Measurements from ENCODE around the gene NCOA5.

The NCOA5 gene

GRCh38 chr20:46119028-46119546 lies 29.3 kb upstream of the NCOA5 start:
- DNase-seq (ENCODE audit: low read depth, low spot score), result no peak
- H3K4me1 ChIP-seq (ENCODE audit: insufficient read depth, insufficient read length), result no peaks in the 10 kb centered on the region
- peak overlapping the region; percentile 57 for H3K4me3 ChIP-seq (ENCODE audit: insufficient read length, low read depth)
- H3K36me3 ChIP-seq (ENCODE audit: insufficient read depth, insufficient read length, low read length), result peaks cover 20% of the 10 kb centered on the region
- TF ChIP-seq ZNF274 (IDR thresholded peaks at IDR 0.05; ENCODE audit: low read depth, low read length) (no peak), YY1 (IDR thresholded peaks at IDR 0.05; ENCODE audit: insufficient read depth, insufficient read length) (no peak), SUZ12 (IDR thresholded peaks at IDR 0.05; ENCODE audit: extremely low read depth, insufficient read depth, insufficient read length) (no peak)
- peaks cover 33% of the 10 kb centered on the region for H3K27me3 ChIP-seq (ENCODE audit: insufficient read depth, insufficient read length)
- no peaks in the 10 kb centered on the region; the same call in 1 of the 2 replicates for H3K9me3 ChIP-seq (ENCODE audit: insufficient read depth, low read length)
- peak overlapping the region; percentile 83 for H3K9ac ChIP-seq (ENCODE audit: insufficient read length, low read depth)

GRCh38 chr20:46118481-46119020 lies 28.8 kb upstream of the NCOA5 start:
- H3K27me3 ChIP-seq (ENCODE audit: insufficient read depth, insufficient read length), result peaks cover 34% of the 10 kb centered on the region
- peak overlapping the region; percentile 83 for H3K9ac ChIP-seq (ENCODE audit: insufficient read length, low read depth)
- TF ChIP-seq ZNF274 (IDR thresholded peaks at IDR 0.05; ENCODE audit: low read depth, low read length), result no peak
- no peak for TF ChIP-seq YY1 (IDR thresholded peaks at IDR 0.05; ENCODE audit: insufficient read depth, insufficient read length)
- no peak for TF ChIP-seq SUZ12 (IDR thresholded peaks at IDR 0.05; ENCODE audit: extremely low read depth, insufficient read depth, insufficient read length)
- DNase-seq (ENCODE audit: low read depth, low spot score), result no peak
- peak overlapping the region; percentile 57 for H3K4me3 ChIP-seq (ENCODE audit: insufficient read length, low read depth)
- peaks cover 18% of the 10 kb centered on the region for H3K36me3 ChIP-seq (ENCODE audit: insufficient read depth, insufficient read length, low read length)
- no peaks in the 10 kb centered on the region for H3K4me1 ChIP-seq (ENCODE audit: insufficient read depth, insufficient read length)
- no peaks in the 10 kb centered on the region; the same call in 1 of the 2 replicates for H3K9me3 ChIP-seq (ENCODE audit: insufficient read depth, low read length)

- Histone ChIP-seq H3K27me3 (ENCODE audit: insufficient read depth, insufficient read length) (peaks cover 34% of the 10 kb centered on the region), H3K4me3 (ENCODE audit: insufficient read length, low read depth) (peak within 1 kb of the TSS; percentile 57), H3K36me3 (ENCODE audit: insufficient read depth, insufficient read length, low read length) (peaks cover 11% of the 10 kb centered on the region), H3K9me3 (ENCODE audit: insufficient read depth, low read length) (no peaks in the 10 kb centered on the region; the same call in 1 of the 2 replicates), H3K9ac (ENCODE audit: insufficient read length, low read depth) (peak within 1 kb of the TSS; percentile 83), H3K4me1 (ENCODE audit: insufficient read depth, insufficient read length) (no peaks in the 10 kb centered on the region)
- TF ChIP-seq ZNF274 (IDR thresholded peaks at IDR 0.05; ENCODE audit: low read depth, low read length), result no peak
- TF ChIP-seq SUZ12 (IDR thresholded peaks at IDR 0.05; ENCODE audit: extremely low read depth, insufficient read depth, insufficient read length), result no peak
- TF ChIP-seq YY1 (IDR thresholded peaks at IDR 0.05; ENCODE audit: insufficient read depth, insufficient read length), result no peak
- DNase-seq (ENCODE audit: low read depth, low spot score), result peak; percentile 75
Observed at GRCh38 chr20:46117704-46118467, 28.1 kb upstream of the NCOA5 start, which contains the start of gene CD40. Gene CD40 (plus strand): TSS chr20:46118314. CDS start chr20:46118344, 30 bp downstream.

- Histone ChIP-seq H3K4me3 (ENCODE audit: insufficient read length, low read depth) (no peak overlapping the region), H3K27me3 (ENCODE audit: insufficient read depth, insufficient read length) (peaks cover 42% of the 10 kb centered on the region), H3K9me3 (ENCODE audit: insufficient read depth, low read length) (no peaks in the 10 kb centered on the region; the same call in 1 of the 2 replicates), H3K36me3 (ENCODE audit: insufficient read depth, insufficient read length, low read length) (no peaks in the 10 kb centered on the region), H3K4me1 (ENCODE audit: insufficient read depth, insufficient read length) (no peaks in the 10 kb centered on the region), H3K9ac (ENCODE audit: insufficient read length, low read depth) (no peak overlapping the region)
- no peak for DNase-seq (ENCODE audit: low read depth, low spot score)
- no peak for TF ChIP-seq ZNF274 (IDR thresholded peaks at IDR 0.05; ENCODE audit: low read depth, low read length)
- no peak for TF ChIP-seq SUZ12 (IDR thresholded peaks at IDR 0.05; ENCODE audit: extremely low read depth, insufficient read depth, insufficient read length)
- no peak for TF ChIP-seq YY1 (IDR thresholded peaks at IDR 0.05; ENCODE audit: insufficient read depth, insufficient read length)
Observed at GRCh38 chr20:46114449-46114848, 24.7 kb upstream of the NCOA5 start.

- no peak for DNase-seq (ENCODE audit: low read depth, low spot score)
- Histone ChIP-seq H3K27me3 (ENCODE audit: insufficient read depth, insufficient read length) (peaks cover 42% of the 10 kb centered on the region), H3K36me3 (ENCODE audit: insufficient read depth, insufficient read length, low read length) (no peaks in the 10 kb centered on the region), H3K4me3 (ENCODE audit: insufficient read length, low read depth) (no peak overlapping the region), H3K9me3 (ENCODE audit: insufficient read depth, low read length) (no peaks in the 10 kb centered on the region; the same call in 1 of the 2 replicates), H3K9ac (ENCODE audit: insufficient read length, low read depth) (no peak overlapping the region), H3K4me1 (ENCODE audit: insufficient read depth, insufficient read length) (no peaks in the 10 kb centered on the region)
- TF ChIP-seq SUZ12 (IDR thresholded peaks at IDR 0.05; ENCODE audit: extremely low read depth, insufficient read depth, insufficient read length) (no peak), YY1 (IDR thresholded peaks at IDR 0.05; ENCODE audit: insufficient read depth, insufficient read length) (no peak), ZNF274 (IDR thresholded peaks at IDR 0.05; ENCODE audit: low read depth, low read length) (no peak)
Observed at GRCh38 chr20:46113113-46113470, 23.3 kb upstream of the NCOA5 start.

- Histone ChIP-seq H3K36me3 (ENCODE audit: insufficient read depth, insufficient read length, low read length) (no peaks in the 10 kb centered on the region), H3K4me3 (ENCODE audit: insufficient read length, low read depth) (no peak overlapping the region), H3K9ac (ENCODE audit: insufficient read length, low read depth) (no peak overlapping the region), H3K27me3 (ENCODE audit: insufficient read depth, insufficient read length) (peaks cover 40% of the 10 kb centered on the region), H3K9me3 (ENCODE audit: insufficient read depth, low read length) (no peaks in the 10 kb centered on the region; the same call in 1 of the 2 replicates), H3K4me1 (ENCODE audit: insufficient read depth, insufficient read length) (no peaks in the 10 kb centered on the region)
- no peak for DNase-seq (ENCODE audit: low read depth, low spot score)
- no peak for TF ChIP-seq YY1 (IDR thresholded peaks at IDR 0.05; ENCODE audit: insufficient read depth, insufficient read length)
- no peak for TF ChIP-seq ZNF274 (IDR thresholded peaks at IDR 0.05; ENCODE audit: low read depth, low read length)
- no peak for TF ChIP-seq SUZ12 (IDR thresholded peaks at IDR 0.05; ENCODE audit: extremely low read depth, insufficient read depth, insufficient read length)
Observed at GRCh38 chr20:46112430-46113112, 22.8 kb upstream of the NCOA5 start.

Data from NT2/D1 (cell line).